ENCODE data around the gene PIF1.

Gene PIF1, protein sequence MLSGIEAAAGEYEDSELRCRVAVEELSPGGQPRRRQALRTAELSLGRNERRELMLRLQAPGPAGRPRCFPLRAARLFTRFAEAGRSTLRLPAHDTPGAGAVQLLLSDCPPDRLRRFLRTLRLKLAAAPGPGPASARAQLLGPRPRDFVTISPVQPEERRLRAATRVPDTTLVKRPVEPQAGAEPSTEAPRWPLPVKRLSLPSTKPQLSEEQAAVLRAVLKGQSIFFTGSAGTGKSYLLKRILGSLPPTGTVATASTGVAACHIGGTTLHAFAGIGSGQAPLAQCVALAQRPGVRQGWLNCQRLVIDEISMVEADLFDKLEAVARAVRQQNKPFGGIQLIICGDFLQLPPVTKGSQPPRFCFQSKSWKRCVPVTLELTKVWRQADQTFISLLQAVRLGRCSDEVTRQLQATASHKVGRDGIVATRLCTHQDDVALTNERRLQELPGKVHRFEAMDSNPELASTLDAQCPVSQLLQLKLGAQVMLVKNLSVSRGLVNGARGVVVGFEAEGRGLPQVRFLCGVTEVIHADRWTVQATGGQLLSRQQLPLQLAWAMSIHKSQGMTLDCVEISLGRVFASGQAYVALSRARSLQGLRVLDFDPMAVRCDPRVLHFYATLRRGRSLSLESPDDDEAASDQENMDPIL

GRCh38 chr15:64825431-64826294 is at the start of gene PIF1:
TSS of gene PIF1 (minus strand) at chr15:64825647. CDS start at chr15:64824335, 1,312 bp downstream.
- peak; percentile 68 for DNase-seq (ENCODE audit: low read depth)

GRCh38 chr15:64870353-64870752 is 44.9 kb upstream of the PIF1 start:
- DNase-seq (ENCODE audit: low read depth), result no peak

- no peak for DNase-seq (ENCODE audit: low read depth)
Observed at GRCh38 chr15:64869501-64869900, 44.1 kb upstream of the PIF1 start.

- DNase-seq (ENCODE audit: low read depth), result no peak
Observed at GRCh38 chr15:64865998-64866520, 40.6 kb upstream of the PIF1 start.

DNA sequence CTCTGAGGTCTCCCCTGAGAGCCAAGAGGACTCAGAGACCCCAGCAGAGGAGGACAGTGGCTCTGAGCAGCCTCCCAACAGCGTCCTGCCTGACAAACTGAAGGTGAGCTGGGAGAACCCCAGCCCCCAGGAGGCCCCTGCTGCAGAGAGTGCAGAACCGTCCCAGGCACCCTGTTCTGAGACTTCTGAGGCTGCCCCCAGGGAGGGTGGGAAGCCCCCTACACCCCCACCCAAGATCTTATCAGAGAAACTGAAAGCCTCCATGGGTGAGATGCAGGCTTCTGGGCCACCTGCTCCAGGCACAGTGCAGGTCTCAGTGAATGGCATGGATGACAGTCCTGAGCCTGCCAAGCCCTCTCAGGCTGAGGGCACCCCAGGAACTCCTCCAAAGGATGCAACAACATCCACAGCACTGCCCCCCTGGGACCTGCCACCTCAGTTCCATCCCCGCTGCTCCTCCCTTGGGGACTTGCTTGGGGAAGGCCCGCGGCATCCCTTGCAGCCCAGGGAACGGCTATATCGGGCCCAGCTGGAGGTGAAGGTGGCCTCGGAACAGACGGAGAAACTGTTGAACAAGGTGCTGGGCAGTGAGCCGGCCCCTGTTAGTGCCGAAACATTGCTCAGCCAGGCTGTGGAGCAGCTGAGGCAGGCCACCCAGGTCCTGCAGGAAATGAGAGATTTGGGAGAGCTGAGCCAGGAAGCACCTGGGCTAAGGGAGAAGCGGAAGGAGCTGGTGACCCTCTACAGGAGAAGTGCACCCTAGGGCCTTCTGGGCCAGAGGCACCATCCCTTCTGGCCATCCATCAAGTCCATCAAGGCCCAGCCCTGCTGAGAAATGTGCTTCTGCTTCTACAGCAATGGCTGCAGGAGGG is 39.9 kb upstream of the PIF1 start:
- no peak for DNase-seq (ENCODE audit: low read depth)

GRCh38 chr15:64864068-64864467 is 38.6 kb upstream of the PIF1 start:
- no peak for DNase-seq (ENCODE audit: low read depth)

GRCh38 chr15:64862408-64862807 is 37.0 kb upstream of the PIF1 start:
- no peak for DNase-seq (ENCODE audit: low read depth)

GRCh38 chr15:64861960-64862359 is 36.5 kb upstream of the PIF1 start:
- DNase-seq (ENCODE audit: low read depth), result no peak

DNA sequence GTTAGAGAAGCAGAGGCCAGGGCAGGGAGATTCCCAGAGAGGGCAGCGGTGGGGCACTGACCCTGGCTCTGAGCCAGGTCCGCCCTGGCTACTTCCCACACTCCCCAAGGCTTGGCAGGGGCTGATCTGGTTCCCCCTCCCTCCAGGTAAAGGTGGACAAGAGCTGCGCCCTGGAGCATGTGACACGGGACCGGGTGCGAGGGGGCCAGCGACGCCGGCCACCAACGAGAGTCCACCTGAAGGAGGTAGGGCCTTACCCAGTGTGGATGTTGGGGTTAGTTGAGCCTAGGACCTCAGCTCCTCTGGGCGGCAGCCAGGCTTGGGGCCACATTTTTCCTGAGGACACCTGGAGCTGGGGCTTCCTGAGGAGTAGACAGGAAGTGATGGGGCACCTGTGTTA is 35.9 kb upstream of the PIF1 start:
- no peak for DNase-seq (ENCODE audit: low read depth)

DNA sequence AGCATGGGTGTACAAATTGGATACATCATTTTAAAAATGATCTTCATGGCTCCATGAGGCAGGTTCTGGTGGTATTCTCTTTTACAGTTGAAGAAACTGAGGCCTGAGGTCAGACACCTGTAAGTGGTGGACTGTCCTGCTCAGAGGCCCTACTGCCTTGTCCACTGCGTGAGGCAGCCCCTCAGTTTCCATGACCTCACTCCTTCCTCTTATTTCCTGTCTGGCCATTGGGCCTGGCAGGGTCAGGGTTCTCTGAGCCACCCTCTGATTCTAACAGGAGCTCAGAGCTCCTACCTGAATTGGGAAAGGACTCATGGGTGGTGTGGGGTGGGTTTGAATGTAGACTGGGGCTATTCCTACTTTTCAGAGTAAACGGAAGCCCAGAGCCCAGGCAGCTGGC is 33.8 kb upstream of the PIF1 start:
- DNase-seq (ENCODE audit: low read depth), result no peak

DNA sequence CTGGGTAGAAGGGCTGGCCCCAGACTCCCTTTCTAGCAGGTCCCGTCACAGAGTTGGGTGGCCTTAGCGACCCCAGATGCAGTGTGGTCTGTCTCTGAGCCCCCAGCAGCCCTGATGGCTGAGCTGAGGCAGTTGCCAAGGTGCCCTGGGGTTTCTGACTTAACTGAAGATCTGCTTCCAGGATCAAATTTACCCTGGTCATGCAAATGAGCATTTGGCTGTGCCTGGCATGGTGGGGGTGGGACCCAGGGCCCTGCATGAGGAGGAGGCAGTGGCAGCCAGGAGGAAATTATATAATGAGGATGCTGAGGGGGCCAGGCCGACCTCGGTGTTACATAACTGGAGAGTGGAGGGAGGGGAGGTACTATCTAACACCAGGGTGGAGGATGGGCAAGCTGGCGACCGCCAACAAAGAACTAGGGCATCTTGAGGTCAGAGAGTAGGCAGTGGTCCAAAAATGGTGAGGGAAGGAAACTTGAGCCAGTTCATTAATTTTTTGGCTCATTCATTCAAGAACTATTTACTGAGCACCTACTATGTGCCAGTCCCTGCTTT is 32.7 kb upstream of the PIF1 start:
- no peak for DNase-seq (ENCODE audit: low read depth)

DNA sequence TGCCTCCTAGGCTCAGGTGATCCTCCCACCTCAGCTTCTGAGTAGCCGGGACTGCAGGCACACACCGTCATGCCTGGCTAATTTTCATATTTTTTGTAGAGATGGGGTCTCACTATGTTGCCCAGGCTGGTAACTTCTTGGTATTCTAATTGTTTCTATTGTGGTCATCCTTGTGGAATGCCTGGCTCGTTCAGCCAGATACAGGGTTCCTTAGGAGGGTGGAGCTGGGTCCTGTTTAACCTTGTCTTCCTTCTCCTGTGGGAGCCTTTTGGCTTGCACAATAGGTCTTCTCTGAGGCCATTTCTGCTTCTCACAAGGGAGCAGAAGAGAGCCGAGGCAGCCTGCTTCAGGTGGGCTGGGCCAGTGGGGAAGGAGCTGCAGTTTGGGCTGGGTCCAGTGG is 32.0 kb upstream of the PIF1 start:
- DNase-seq (ENCODE audit: low read depth), result no peak

DNA sequence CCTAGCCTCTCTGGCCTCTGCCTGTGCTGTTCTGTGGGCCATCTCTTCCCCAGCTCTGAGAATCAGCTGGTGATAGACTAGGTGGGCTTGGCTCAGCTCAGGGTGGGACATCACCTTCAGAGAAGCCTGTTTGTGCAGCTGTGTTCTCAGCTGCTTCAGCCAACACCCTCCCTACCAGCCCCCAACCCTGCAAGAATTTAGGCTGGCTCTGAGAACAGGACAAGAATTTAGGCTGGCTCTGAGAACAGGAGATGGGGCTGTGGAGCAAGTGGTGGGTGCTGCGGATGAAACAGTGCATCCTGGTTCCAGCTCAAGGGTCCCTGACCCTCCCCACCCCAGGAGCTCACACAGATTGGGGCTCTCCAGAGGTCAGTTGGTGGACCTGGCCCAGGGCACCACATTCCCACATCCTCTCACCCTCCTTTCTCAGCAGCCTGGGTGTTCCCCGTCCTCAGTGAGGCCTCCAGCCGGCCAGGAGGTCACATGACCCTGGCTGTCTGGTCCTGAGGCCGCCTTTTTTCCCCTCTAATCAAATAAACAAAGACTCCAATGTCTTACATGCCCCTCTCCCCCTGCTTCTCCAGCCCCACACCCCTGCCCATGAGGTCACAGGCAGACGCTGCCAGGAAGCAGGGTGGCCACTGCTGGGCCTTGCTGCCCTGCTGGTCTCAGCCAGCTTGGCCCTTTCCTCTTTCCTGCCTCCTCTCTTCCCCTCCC is 31.1 kb upstream of the PIF1 start:
- DNase-seq (ENCODE audit: low read depth), result no peak

DNA sequence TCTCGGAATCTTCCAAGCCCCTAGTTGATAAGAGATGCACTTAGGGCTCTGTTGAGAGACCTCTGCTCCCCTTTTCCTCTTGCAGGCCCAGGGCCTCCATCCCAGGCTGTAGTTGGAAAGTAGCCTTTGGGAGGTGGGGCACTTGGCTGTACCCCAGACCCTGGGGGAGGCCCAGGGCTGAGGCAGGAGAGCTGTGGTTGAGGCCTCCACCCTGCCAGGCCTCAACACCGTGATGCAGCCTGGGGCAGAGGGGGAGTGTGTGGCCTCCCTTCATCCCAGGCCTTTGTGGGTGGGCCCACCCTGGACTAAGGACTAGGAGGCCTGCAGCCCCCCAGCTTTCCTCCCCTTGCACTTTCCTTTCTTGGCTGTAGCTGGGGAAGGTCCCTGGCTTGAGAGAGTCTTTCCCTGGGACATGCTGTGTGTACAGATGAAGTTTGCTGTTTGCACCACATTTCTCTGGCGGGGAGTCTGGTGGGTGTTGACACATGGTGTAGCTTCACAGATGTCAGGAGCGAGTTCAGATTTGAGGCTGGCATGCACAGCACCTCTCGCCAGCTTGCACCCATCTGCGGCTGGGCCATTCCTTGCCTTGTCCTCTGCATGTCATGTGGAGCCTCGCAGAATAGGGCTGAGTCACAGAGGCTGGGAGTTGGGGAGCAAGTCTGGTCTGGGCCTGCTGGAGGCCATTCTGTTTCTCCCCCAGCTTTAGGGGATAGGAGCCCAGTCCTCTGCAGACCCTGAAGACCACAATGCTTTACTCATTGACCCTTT is 29.9 kb upstream of the PIF1 start:
- no peak for DNase-seq (ENCODE audit: low read depth)

DNA sequence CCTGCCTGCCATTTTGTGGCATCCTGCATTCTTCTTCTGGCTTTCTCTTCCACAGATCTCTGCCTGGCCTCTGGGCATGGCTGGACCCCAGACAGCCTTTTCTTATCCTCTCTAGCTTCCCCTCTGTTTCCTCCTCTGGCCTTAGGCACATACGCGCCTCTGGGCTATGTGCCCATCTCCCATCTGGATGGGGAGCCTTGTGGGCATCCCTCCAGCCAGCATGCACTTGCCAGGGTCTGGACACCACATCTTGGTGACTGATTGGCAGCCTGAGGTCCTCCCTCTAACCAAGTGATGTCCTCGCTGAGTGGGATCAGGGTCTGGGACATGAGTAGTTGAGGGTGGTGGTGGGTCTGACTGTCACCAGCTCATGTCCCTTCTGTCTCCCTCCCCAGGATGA is 29.1 kb upstream of the PIF1 start:
- DNase-seq (ENCODE audit: low read depth), result no peak

- DNase-seq (ENCODE audit: low read depth), result no peak
Observed at GRCh38 chr15:64854041-64854440, 28.6 kb upstream of the PIF1 start.

GRCh38 chr15:64851503-64851840 is 26.0 kb upstream of the PIF1 start:
- no peak for DNase-seq (ENCODE audit: low read depth)

DNA sequence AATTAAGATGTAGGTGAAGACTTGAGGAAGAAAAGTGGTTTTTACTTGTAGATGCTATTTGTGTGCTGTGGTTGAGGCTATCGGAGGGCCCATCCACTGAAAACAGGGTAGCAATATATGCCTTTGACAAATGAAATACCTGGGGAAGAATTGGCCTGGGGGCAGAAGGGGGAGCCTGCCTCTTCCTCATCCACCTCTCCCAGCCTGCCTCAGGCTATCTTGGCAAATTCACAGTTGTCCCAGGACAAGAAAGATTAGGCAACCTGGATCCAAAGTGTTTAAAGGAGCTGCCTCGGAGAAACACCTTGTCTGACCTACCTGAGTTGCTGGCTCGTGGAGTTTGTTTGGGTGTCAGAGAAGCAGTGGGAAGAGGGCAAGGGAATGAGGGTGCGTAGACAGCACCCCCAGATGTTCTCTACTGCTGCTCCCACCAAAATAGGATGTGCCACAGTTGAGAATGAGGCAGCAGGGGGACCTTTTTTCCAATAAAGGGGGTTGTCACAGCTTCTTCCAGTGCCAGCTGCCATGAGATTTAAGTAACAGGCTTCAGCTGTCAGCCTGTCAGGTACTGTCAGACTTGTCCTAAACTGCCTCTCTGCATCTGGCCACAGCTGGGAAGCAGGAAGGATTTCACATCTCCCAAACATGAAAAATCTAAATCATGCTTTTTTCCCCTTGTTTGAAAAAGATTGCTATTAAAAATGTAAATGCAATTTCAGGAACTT is 25.5 kb upstream of the PIF1 start:
- no peak for DNase-seq (ENCODE audit: low read depth)
